Mucosa of rectum (tissue), 2 donors: ENCODE measurements around the gene IGFBP6.
A peak's percentile ranks its signal among the peaks of the same experiment; 100 is the strongest.

ENCODE experiments used
- H3K27ac ChIP-seq, 2 donors: one replicate each; pipeline ENCODE4 v1.7.0; 2013; ENCODE audit warnings: inconsistent platforms in 2 of 2, low read depth in 2 of 2, low read length in 2 of 2
- H3K27me3 ChIP-seq, 2 donors: one replicate each; pipeline ENCODE4 v1.7.0; 2013; ENCODE audit warnings: low read length in 2 of 2; ENCODE audit not compliant: control insufficient read depth in 2 of 2, insufficient read depth in 2 of 2
- H3K36me3 ChIP-seq, 2 donors: one replicate each; pipeline ENCODE4 v1.7.0; 2013; ENCODE audit warnings: low read length in 2 of 2; ENCODE audit not compliant: control insufficient read depth in 2 of 2, insufficient read depth in 2 of 2
- H3K4me1 ChIP-seq, 2 donors: one replicate each; pipeline ENCODE4 v1.7.0; 2013; ENCODE audit warnings: low read length in 2 of 2, mild to moderate bottlenecking in 1 of 2; ENCODE audit not compliant: control insufficient read depth in 2 of 2, insufficient read depth in 2 of 2
- H3K4me3 ChIP-seq, 2 donors: one replicate each; pipeline ENCODE4 v1.7.0; 2013; ENCODE audit warnings: low read length in 2 of 2
- H3K9ac ChIP-seq, 2 donors: one replicate each; pipeline ENCODE4 v1.7.0; 2013; ENCODE audit warnings: low read length in 2 of 2, low read depth in 1 of 2, mild to moderate bottlenecking in 1 of 2
- H3K9me3 ChIP-seq, 2 donors: one replicate each; pipeline ENCODE4 v1.7.0; 2013; ENCODE audit warnings: low read length in 2 of 2; ENCODE audit not compliant: control insufficient read depth in 2 of 2
- donor health status: healthy.
- donor health status: Normal muscosa, but diverticular disease.

The IGFBP6 gene

DNA sequence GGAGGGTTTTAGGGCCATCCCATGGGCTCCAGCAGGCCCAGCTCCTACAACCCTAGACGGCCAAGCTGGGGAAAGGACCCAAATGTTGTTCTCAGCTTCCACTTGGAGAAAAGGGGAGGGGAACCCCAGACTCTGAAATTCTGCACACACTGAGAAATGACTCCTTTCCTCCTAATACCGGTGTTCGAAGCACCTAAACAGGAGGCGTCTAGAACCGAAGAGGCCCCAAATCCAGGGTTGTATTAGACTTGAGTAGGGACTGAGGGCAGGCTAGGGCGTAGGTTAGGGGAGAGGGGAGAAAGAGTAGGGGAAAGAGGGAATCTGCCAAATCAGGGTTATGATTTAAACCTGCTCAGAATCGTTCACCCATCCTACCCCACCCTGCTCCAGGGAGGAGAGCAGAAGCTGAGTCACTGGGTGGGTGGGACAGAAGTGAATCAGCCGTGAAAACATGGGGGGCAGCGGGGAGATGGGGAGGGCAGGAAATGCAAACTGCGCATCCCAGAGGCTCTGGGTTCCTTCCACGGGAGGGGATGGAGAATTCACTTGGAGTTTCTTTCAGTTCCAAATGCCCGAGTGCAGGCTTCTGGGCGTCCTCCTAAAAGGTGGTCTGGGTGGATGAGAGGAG is 1.0 kb downstream of the IGFBP6 start:
- Histone ChIP-seq H3K4me3 (peak overlapping the region; percentile 67 to 74), H3K36me3 (no peaks in the 10 kb centered on the region), H3K27ac (peak overlapping the region; percentile 77 to 86), H3K27me3 (peaks cover 7 to 9% of the 10 kb centered on the region in 2 donors), H3K9ac (peak overlapping the region; percentile 56 to 70), H3K4me1 (peaks cover 21 to 29% of the 10 kb centered on the region in 2 donors), H3K9me3 (no peaks in the 10 kb centered on the region)

DNA sequence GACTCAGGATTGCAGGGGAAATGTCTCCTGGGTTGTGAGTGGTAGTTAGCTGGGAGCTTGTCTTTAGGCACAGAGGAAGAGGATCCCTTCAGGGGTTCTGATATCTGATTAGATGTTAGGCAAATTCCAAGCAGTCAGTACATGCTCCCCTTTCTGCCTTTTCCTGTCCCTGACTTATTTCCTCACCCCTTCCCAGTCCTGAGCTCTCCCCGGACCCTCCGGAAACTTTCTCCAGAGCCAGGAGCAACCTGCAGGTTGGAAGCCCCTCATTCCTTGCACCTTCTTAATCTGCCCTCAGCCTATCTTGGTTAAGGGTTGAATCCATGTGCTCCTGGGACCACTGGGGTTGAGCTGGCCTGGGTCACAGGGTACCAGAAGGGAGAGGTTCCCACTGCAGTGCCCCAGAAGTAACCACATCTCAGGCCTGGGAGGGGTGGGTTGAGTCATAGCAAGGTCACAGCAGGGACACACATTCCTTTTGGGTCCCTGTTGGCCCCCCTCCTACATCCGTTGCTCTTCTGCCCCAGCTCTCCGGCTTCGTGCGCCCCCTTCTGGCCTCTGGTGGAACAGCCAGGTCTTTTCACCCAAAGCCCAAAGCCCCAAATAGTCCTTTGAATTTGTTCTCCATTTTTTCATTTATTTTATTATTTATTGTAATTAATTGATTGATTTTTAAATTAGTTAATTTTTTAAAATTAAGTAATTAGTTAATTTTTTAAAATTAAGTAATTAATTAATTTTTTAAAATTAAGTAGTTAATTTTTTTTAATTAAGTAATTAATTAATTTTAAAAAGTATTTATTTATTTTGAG is 1.8 kb downstream of the IGFBP6 start:
- peak overlapping the region; percentile 34 to 56 for H3K9ac ChIP-seq
- H3K4me1 ChIP-seq: peaks cover 15 to 24% of the 10 kb centered on the region in 2 donors
- peaks cover 7 to 9% of the 10 kb centered on the region in 2 donors for H3K27me3 ChIP-seq
- peak overlapping the region; percentile 77 to 86 for H3K27ac ChIP-seq
- H3K36me3 ChIP-seq: no peaks in the 10 kb centered on the region
- no peaks in the 10 kb centered on the region for H3K9me3 ChIP-seq
- H3K4me3 ChIP-seq: peak overlapping the region in 1 of 2 donors; percentile 37

DNA sequence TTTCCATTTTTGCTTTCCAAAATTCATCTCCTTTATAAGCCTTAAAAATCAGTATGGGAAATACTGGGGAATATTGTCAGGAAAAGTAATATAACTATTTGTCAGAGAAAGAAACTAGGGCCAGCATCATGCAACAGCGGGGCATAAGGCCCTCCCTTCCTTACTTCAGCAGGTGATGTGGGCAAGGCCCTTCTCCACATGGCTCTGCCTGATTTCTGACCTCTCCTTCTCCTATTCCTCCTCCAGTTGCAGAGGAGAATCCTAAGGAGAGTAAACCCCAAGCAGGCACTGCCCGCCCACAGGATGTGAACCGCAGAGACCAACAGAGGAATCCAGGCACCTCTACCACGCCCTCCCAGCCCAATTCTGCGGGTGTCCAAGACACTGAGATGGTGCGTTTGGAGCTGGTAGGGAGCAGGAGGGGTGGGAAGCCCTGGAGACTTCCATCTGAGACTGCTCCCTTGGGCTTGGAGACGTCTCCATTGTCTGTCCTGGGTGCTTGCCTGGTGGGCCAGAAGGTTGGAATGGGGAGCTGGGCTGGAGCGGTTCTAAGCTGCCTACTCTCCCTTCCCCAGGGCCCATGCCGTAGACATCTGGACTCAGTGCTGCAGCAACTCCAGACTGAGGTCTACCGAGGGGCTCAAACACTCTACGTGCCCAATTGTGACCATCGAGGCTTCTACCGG is 3.1 kb downstream of the IGFBP6 start:
- H3K4me3 ChIP-seq: no peak overlapping the region
- no peaks in the 10 kb centered on the region for H3K36me3 ChIP-seq
- no peak overlapping the region for H3K9ac ChIP-seq
- H3K4me1 ChIP-seq: peaks cover 15 to 24% of the 10 kb centered on the region in 2 donors
- H3K27me3 ChIP-seq: peaks cover 7 to 9% of the 10 kb centered on the region in 2 donors
- no peak overlapping the region for H3K27ac ChIP-seq
- H3K9me3 ChIP-seq: no peaks in the 10 kb centered on the region

DNA sequence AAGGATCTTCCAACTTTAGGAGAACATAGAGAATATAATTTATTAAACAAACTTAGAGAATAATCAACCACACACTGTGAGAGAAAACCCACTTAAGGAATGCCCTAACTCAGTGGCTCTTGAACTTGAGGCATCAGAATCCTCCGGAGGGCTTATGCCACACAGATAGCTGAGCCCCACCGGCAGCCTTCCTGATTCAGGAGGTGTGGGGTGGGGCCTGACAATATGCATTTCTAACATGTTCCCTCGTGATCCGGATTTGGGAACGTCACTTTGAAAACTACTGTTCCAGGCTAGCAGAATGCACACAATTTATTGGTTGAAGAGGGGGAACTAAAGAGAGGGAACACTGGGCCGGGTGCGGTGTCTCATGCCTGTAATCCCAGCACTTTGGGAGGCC is 3.8 kb downstream of the IGFBP6 start:
- peaks cover 3 to 5% of the 10 kb centered on the region in 2 donors for H3K27me3 ChIP-seq
- no peak overlapping the region for H3K9ac ChIP-seq
- H3K9me3 ChIP-seq: no peaks in the 10 kb centered on the region
- no peak overlapping the region for H3K4me3 ChIP-seq
- no peaks in the 10 kb centered on the region for H3K36me3 ChIP-seq
- H3K27ac ChIP-seq: no peak overlapping the region
- H3K4me1 ChIP-seq: peaks cover 15 to 24% of the 10 kb centered on the region in 2 donors

DNA sequence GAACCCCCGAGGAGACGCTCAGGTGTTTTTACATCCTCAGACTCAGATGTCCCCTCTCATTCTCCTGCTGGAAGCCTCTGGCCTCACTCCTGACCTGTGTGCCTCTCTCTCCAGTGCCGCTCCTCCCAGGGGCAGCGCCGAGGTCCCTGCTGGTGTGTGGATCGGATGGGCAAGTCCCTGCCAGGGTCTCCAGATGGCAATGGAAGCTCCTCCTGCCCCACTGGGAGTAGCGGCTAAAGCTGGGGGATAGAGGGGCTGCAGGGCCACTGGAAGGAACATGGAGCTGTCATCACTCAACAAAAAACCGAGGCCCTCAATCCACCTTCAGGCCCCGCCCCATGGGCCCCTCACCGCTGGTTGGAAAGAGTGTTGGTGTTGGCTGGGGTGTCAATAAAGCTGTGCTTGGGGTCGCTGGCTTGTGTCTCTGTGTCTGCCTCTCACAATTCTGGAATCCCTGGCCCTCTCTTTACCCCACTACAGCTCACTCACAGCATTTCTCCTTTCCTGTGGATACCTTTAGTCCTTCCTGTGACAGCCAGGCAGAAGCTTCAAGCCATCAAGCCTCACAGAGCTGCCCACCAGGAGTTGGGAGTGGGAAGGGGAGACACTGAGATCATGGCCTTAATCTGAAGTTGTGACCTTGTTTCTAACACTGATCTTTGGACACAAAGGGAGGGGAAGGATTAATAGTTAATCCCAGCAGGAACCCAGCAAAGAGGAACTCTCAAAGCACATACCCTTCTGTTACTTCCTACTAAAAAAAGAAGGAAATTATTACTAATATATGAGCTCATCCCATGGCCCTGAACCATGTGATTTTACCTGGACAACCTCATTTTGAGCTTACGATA is 4.7 kb downstream of the IGFBP6 start:
- peaks cover 12 to 19% of the 10 kb centered on the region in 2 donors for H3K4me1 ChIP-seq
- H3K27ac ChIP-seq: no peak overlapping the region
- H3K4me3 ChIP-seq: no peak overlapping the region
- H3K27me3 ChIP-seq: peaks cover 0 to 3% of the 10 kb centered on the region in 2 donors
- H3K36me3 ChIP-seq: no peaks in the 10 kb centered on the region
- no peak overlapping the region for H3K9ac ChIP-seq
- no peaks in the 10 kb centered on the region for H3K9me3 ChIP-seq

DNA sequence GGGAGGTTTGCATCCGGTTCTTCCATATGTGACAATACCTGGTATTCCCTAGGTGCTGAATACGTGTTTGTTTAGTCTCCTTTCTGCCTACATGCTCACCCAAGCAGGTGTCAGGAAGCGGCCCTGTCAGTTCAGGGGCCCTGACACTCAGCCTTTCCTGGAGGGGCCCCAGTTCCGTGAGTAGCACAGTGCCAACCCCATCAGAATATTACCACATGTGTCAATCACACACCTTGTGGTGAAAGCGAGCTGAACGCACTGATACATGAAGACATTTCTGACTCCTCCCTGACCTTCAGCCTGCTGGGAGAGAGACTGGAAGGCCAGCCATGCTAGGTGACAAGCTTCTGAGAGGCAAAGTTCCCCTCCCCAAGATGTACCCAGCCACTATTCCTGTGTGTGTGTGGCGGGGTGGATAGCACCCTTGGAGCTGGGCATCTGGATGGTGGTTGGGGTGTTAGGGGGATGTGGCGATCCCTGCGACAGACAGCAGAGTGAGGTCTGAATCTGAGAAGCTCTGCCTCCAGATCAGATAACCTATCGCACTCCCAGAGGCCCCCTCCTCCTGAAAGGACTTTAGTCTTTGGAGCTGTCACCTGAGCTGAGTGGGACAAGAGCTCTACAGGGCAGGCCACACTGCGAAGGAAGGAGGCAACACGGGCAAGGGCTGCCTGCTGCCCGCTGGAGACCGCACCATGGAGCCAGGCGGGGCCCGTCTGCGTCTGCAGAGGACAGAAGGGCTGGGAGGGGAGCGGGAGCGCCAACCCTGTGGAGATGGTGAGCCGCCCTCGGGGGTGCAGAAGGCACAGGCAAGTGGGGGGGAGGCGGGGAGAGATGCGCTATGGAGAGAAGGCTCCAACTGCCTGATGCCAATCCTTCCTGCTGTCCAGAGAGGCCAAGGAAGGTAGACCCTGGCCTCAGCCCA is 5.7 kb downstream of the IGFBP6 start, which contains the start of gene SOAT2:
SOAT2 (plus strand) TSS at position 604 of the 925 bp plus-strand sequence; CDS start at position 696, 92 bp downstream.
- Histone ChIP-seq H3K27me3 (peaks cover 0 to 3% of the 10 kb centered on the region in 2 donors), H3K9me3 (no peaks in the 10 kb centered on the region), H3K27ac (peak within 1 kb of the TSS in 1 of 2 donors; percentile 32), H3K4me3 (no peak within 1 kb of the TSS), H3K36me3 (no peaks in the 10 kb centered on the region), H3K4me1 (peaks cover 8 to 13% of the 10 kb centered on the region in 2 donors), H3K9ac (no peak within 1 kb of the TSS)

DNA sequence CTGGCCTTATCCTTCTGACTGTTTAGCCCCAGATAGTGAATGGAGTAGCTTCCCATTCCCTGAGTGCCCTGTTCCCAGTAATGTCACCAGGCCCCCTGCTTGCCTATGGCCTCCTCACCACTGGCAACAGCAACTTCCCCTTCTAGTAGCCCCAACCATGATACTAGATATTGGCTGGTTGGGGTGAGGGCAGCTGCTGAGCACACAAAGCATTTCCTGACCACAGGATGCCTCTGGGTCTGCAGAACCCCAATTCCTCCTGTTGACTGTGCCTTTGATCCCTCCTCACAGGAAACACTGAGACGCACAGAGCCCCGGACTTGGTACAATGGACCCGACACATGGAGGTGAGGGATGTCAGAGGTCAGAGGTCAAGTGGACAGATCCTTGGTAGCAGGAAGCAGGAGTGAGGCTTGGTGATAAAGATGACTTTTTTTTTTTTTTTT is 6.4 kb downstream of the IGFBP6 start:
- H3K4me3 ChIP-seq: no peak overlapping the region
- peaks cover 8% of the 10 kb centered on the region in 2 donors for H3K4me1 ChIP-seq
- peaks cover 0 to 3% of the 10 kb centered on the region in 2 donors for H3K27me3 ChIP-seq
- H3K36me3 ChIP-seq: no peaks in the 10 kb centered on the region
- no peaks in the 10 kb centered on the region for H3K9me3 ChIP-seq
- peak overlapping the region in 1 of 2 donors; percentile 32 for H3K27ac ChIP-seq
- no peak overlapping the region for H3K9ac ChIP-seq

DNA sequence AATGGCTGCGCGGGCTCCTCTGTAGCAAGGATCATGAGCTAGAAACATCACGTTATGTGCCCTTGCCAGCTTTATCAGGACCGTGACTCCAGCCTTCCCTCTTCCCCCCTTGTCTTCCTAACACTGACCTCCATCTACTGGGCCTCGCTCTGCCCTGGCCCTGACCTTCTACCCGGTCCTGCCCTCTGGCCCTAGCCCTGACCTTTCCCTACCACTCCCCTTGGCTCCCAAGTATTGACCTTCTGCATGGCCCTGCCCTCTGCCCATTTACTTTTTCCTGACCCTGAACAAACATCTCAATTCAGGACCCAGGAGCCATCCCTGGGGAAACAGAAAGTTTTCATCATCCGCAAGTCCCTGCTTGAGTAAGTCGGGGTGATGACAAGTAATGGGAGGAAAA is 7.8 kb downstream of the IGFBP6 start:
- H3K4me3 ChIP-seq: no peak overlapping the region
- peaks cover 4% of the 10 kb centered on the region in 2 donors for H3K4me1 ChIP-seq
- no peaks in the 10 kb centered on the region for H3K27me3 ChIP-seq
- no peak overlapping the region for H3K27ac ChIP-seq
- H3K9me3 ChIP-seq: no peaks in the 10 kb centered on the region
- no peaks in the 10 kb centered on the region for H3K36me3 ChIP-seq
- no peak overlapping the region for H3K9ac ChIP-seq
